Adrenal gland (tissue), 12 donors: ENCODE data around the gene CTSH. TPM values are rescaled to one million over a fixed set of nuclear protein-coding genes. Genes with fewer than 3 reads are reported as not detected.
A peak's percentile ranks its signal among the peaks of the same experiment; 100 is the strongest.

ENCODE experiments used
- DNase-seq, 7 donors: peaks; one replicate each; pipeline ENCODE4 v3.0.0-alpha.2; 2019 to 2020
- H3K27ac ChIP-seq, 5 donors: fragments of 200-600 bp; sonication (generic) in 4 of 5; 1 replicate in 3 of 5; 2 replicates in 2 of 5; pipeline versions ENCODE4 v1.5.1 to v1.8.0; 2016 to 2020; ENCODE audit warnings: mild to moderate bottlenecking in 1 of 5
- H3K27me3 ChIP-seq: fragments of 200-600 bp; 2 replicates; pipeline ENCODE4 v1.8.0; 2021
- H3K36me3 ChIP-seq, 2 donors: fragments of 200-600 bp; replicated peaks in 1 of 2; 1 replicate in 1 of 2; 2 replicates in 1 of 2; pipeline versions ENCODE4 v1.5.1 to v1.8.0; 2018 to 2022
- H3K4me1 ChIP-seq, 2 donors: fragments of 200-600 bp; replicated peaks in 1 of 2; 1 replicate in 1 of 2; 2 replicates in 1 of 2; pipeline versions ENCODE4 v1.5.1 to v1.8.0; 2018 to 2021
- H3K4me3 ChIP-seq, 4 donors: fragments of 200-600 bp; sonication (generic) in 3 of 4; one replicate each; pipeline ENCODE4 v1.5.1; 2016 to 2018
- H3K9me3 ChIP-seq, 3 donors: fragments of 200-600 bp; sonication (generic) in 1 of 3; replicated peaks in 1 of 3; 1 replicate in 2 of 3; 2 replicates in 1 of 3; pipeline versions ENCODE4 v1.5.1 to v1.8.0; 2016 to 2021
- CTCF ChIP-seq, 6 experiments: fragments of 450-650 bp in 4 of 6; fragments of 200-600 bp in 2 of 6; sonication (generic) in 1 of 6; IDR thresholded peaks; 1 replicate in 5 of 6; 2 replicates in 1 of 6; pipeline versions ENCODE4 v1.5.1 to v1.8.0; 2016 to 2021; ENCODE audit warnings: antibody characterized with exemption in 6 of 6, mild to moderate bottlenecking in 2 of 6, moderate library complexity in 1 of 6
- POLR2A ChIP-seq, 2 donors: fragments of 450-650 bp; IDR thresholded peaks; one replicate each; pipeline ENCODE4 v1.6.1; 2017; ENCODE audit warnings: antibody characterized with exemption in 2 of 2, mild to moderate bottlenecking in 2 of 2, moderate library complexity in 1 of 2
- WGBS, 4 donors: extraction: QIAGEN DNeasy Blood & Tissue Kit in 2 of 4; methylation state at CpG; one replicate each; pipeline versions ENCODE4 v1.1.5 to v1.1.7; 2013 to 2017; 5-methylcytosine and 5-hydroxymethylcytosine counted together
- intact Hi-C, 2 donors: fragments of 100-400 bp; cut with DNase I; formaldehyde crosslinking; loops; one replicate each; pipeline versions ENCODE4 v1.14.1 to v1.15.0; 2022 to 2023
- polyA plus RNA-seq, 3 donors: library from polyadenylated mRNA; stranded (reverse); fragments of 200-250 nt in 2 of 3; fragments of 350-450 nt in 1 of 3; fragmentation: Illumina TruSeq in 1 of 3; extraction: RNeasy Lipid Tissue Mini Kit (QIAGEN cat#74804) in 1 of 3; gene quantifications; one replicate each; pipeline ENCODE4 v1.2.3, GENCODE V29; 2013 to 2014
- total RNA-seq, 9 donors: library from RNA; depleted of rRNA in 4 of 9; stranded (reverse); fragments of >200 nt in 4 of 9; fragments of 120-200 nt in 1 of 9; fragmentation: NEBNext Ultra II Directional in 1 of 9; extraction: Animal tissue kit (Norgen Biotek cat#: 25700) in 1 of 9; gene quantifications; one replicate each; pipeline versions ENCODE4 v1.1.0 to v1.2.4, GENCODE V29; 2013 to 2023
- donor health status: healthy with polysubstance abuse.
- donor health status: Bipolar disorder and iron deficiency.
- donor health status: DM: yes; HTN: yes; CAD: no.
- donor health status: DM: no; HTN: no; CAD: no.
- donor health status: DM: no; HTN: no; CAD: no.
- donor health status: DM: yes; HTN: yes; CAD: no.

CTSH gene
- total and polyA plus RNA-seq, 12 donors: 24.2 to 303 (median 139) TPM

- H3K36me3 ChIP-seq: no peaks in the 10 kb centered on the region
- peak overlapping the region in 4 of 5 donors; percentile 15 to 74 (median 62) for H3K27ac ChIP-seq
- no peaks in the 10 kb centered on the region for H3K9me3 ChIP-seq
- H3K27me3 ChIP-seq: no peaks in the 10 kb centered on the region
- H3K4me1 ChIP-seq: peaks cover 11 to 19% of the 10 kb centered on the region in 2 donors
- TF ChIP-seq POLR2A (IDR thresholded peaks at IDR 0.05) (no peak), CTCF (IDR thresholded peaks at IDR 0.05) (peak in 5 of 6 experiments; percentile 24 to 42 (median 32))
- intact Hi-C loops: no loop called here
- WGBS, 4 donors: 34 to 52% (median 37%) methylated on average over 10 of the region's 10 CpGs
- peak in 1 of 7 donors; percentile 28 for DNase-seq
- no peak overlapping the region for H3K4me3 ChIP-seq
Observed at GRCh38 chr15:78950902-78951840, 6.3 kb upstream of the CTSH start.

GRCh38 chr15:78950343-78950742 lies 5.5 kb upstream of the CTSH start:
- Histone ChIP-seq H3K36me3 (no peaks in the 10 kb centered on the region), H3K4me1 (peaks cover 11 to 19% of the 10 kb centered on the region in 2 donors), H3K9me3 (no peaks in the 10 kb centered on the region), H3K27me3 (no peaks in the 10 kb centered on the region), H3K4me3 (no peak overlapping the region), H3K27ac (no peak overlapping the region)
- 92 to 98% (median 94%) methylated on average over 8 to 9 of the region's 9 CpGs for WGBS, 4 donors
- intact Hi-C loops: no loop called here
- TF ChIP-seq CTCF (IDR thresholded peaks at IDR 0.05): no peak
- DNase-seq: no peak

DNA sequence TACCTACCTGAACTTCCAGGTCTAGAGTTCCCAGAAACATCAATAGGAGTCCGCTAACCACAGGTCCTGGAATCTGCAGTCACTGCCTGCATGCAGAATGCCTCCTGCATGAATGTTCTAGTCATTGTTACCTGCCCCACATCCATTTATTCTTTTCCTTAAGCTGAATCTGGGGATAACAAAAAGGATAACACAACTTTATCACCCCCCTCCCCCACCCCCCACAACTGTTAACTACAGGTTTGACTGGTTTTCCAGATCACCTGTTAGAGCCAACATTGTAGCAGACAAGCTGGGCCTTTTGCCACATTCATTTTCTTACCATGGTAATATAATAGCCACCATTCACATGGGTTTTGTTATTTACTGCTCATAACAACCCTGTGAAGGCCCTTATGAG lies 4.6 kb upstream of the CTSH start:
- intact Hi-C loops: no loop called here
- Histone ChIP-seq H3K27ac (no peak overlapping the region), H3K9me3 (no peaks in the 10 kb centered on the region), H3K4me1 (peaks cover 11 to 21% of the 10 kb centered on the region in 2 donors), H3K27me3 (no peaks in the 10 kb centered on the region), H3K4me3 (no peak overlapping the region), H3K36me3 (no peaks in the 10 kb centered on the region)
- DNase-seq: no peak
- no peak for TF ChIP-seq CTCF (IDR thresholded peaks at IDR 0.05)
- TF ChIP-seq POLR2A (IDR thresholded peaks at IDR 0.05): no peak
- WGBS, 4 donors: 0% methylated on average over 1 of the region's 1 CpG

- Histone ChIP-seq H3K36me3 (no peaks in the 10 kb centered on the region), H3K27me3 (no peaks in the 10 kb centered on the region), H3K27ac (no peak overlapping the region), H3K9me3 (no peaks in the 10 kb centered on the region), H3K4me3 (no peak overlapping the region), H3K4me1 (peaks cover 20 to 26% of the 10 kb centered on the region in 2 donors)
- intact Hi-C loops: no loop called here
- 72 to 91% (median 85%) methylated on average over 2 to 5 of the region's 5 CpGs for WGBS, 4 donors
- TF ChIP-seq CTCF (IDR thresholded peaks at IDR 0.05) (no peak), POLR2A (IDR thresholded peaks at IDR 0.05) (no peak)
- DNase-seq: no peak
Observed at GRCh38 chr15:78947506-78947905, 2.7 kb upstream of the CTSH start.
